ENCODE results near the gene SLC24A2.
"Not testable (repeated sequence)": the region's sequence is repeated elsewhere in the genome, so short reads cannot be mapped to it uniquely, and the experiment has no call there.

Gene SLC24A2

GRCh38 chr9:19788614-19789271, at the start of gene SLC24A2:
Gene SLC24A2, minus strand, starts transcription at chr9:19789037.
- no peak for DNase-seq

DNA sequence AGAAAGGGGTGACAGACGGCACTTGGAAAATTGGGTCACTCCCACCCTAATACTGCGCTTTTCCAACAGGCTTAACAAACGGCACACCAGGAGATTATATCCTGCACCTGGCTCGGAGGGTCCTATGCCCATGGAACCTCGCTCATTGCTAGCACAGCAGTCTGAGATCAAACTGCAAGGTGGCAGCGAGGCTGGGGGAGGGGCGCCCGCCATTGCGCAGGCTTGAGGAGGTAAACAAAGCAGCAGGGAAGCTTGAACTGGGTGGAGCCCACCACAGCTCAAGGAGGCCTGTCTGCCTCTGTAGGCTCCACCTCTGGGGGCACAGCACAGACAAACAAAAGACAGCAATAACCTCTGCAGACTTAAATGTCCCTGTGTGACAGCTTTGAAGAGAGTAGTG, 44.5 kb upstream of the SLC24A2 start:
- not testable (repeated sequence) for DNase-seq

DNA sequence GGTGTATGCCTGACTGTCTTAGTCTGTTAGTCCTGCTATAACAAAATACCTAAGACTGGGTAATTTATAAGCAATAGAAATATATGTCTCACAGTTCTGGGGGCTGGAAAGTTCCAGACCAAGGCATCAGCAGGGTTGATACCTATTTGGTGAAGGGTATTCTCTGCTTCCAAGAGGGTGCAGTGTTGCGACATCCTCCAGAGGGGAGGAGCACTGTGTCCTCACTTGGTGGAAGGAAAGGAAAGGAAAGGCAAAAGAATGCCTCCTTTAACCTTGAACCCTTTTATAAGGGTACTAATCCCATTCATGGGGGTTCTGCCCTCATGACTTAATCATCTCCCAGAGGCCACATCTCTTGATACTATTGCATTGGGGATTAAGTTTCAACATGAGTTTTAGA, 42.0 kb upstream of the SLC24A2 start:
- DNase-seq: no peak

GRCh38 chr9:19828576-19829109, 39.8 kb upstream of the SLC24A2 start:
- DNase-seq: no peak

GRCh38 chr9:19816769-19817168, 27.9 kb upstream of the SLC24A2 start:
- no peak for DNase-seq

DNA sequence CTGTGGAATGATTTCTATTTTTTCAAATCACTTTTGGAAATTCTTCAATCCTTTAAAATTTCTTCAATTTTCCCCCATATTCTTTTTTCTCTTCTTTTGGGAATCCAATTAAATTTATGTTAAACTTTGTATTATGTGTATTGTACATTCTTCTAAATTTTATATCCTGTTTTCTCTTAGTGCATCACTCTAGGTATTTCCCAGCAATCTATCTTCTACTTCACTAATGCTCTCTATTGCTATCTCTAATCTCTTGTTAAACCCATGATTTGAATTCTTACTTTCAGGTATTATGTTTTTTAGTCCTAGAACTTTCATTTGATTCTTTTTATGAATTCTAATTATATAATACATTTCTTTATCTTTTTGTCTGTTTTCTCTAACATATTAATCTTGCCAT, 23.4 kb upstream of the SLC24A2 start:
- DNase-seq: no peak

DNA sequence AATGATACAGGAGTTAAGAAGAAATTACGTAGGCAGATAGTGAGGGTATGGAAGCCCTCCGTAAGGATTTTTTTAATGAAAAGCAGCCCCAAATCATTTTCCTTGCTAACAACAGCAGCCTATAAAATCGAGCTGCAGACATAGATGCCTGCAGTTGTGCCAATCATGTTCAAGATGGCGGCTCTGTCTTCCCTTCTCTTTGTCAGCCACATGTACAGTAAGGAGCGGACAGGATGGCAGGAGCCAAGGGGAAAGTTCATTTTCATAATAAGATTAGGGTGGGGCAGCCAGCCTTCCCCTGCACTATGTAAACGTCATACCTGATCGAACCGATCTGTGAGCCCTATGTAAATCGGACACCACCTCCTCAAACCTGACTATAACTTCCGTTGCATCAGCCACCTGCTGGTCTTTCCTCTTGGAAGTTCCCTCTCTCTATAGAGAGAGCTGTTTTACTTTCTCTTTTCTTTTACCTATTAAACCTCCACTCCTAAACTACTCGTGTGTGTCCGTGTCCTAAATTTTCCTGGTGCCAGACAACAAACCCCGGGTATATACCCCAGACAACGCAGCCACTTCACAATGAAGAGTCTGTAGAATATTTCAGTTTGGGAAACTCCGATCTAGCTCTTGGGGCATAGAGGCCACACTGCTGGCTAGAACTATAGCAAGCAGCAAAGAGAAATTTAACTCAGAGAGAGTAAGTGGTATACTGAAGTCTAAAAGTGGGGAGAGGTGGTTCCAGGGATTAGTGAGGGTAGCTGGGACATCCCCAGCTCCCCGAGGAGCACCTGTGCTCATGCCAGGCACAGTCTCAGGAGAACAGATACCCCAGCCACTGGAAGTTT, 20.8 kb upstream of the SLC24A2 start:
- DNase-seq: no peak

GRCh38 chr9:19807182-19807892, 18.5 kb upstream of the SLC24A2 start:
- DNase-seq: no peak

DNA sequence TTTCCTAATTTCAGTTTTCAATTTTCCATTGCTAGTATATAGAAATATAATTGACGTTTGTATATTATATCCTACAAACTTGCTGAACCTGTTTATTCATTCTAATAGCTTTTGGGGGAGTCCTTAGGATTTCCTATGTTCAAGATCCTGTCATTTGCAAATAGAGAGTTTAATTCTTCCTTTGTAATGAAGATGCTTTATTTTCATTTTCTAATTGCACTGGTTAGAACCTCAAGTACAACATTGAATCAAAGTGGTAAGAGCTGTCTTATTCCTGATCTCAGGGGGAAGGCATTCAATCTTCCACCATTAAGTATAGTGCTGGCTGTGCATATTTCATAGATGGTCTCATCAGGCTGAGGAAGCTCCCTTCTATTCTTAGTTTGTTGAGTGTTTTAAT, 15.6 kb upstream of the SLC24A2 start:
- DNase-seq: no peak

- DNase-seq: no peak
These were observed 12.0 kb upstream of the SLC24A2 start for GRCh38 chr9:19800884-19801283.

DNA sequence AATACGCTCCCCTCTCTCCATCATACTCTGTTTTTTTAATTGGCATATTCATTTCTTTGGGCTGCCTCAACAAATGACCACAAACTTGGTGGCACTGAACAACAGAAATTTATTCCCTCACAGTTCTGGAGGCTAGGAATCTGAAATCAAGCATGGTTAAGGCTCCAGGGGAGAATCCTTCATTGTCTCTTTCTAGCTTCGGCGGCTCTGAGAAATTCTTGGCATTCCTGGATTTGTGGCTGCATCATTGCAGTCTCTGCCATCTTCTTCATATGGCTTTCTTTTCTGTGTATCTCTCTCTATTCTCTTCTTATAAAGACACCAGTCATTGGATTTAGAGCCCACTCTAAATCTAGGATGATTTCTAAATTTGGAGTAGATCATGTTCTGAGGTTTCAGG, 10.9 kb upstream of the SLC24A2 start:
- DNase-seq: no peak

GRCh38 chr9:19788152-19788551, 685 bp downstream of the SLC24A2 start:
- DNase-seq: no peak

DNA sequence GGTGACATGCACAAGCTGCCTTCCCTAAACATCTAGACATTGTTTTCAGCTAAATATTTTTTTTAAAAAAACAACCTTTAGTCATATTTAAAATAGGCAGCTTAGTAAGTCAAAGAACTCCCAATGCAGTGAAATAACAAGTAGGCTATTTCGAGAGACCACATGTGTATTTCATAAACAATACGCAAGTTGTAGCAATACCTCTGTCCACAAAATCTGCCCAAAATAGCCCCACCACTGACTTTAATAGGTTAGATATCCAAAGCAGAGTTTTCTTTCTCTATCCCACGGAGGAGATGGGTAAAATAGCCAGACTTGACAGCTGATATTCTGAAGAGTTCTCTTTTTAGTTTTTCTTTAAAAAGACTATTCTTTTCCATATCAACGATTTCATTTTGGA, 1.2 kb downstream of the SLC24A2 start:
- no peak for DNase-seq

DNA sequence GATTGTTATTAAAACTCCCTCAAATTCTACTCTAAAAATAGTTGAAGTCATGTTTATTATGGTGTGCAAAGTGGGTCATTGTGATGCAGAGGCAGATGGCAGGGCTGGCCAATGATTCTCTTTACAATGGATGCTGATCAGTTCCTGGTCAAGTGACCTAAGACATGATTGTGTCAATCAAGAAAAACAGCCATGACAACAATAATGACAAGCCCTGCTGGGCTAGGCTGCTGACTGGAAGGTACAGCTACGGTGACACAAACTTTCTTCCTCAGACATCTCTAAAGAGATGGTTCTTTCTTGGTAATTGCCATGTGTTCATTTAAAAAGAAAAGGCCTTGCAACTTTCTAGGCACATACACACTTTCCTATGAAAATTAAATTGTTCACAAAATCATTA, 3.6 kb downstream of the SLC24A2 start:
- DNase-seq: no peak

DNA sequence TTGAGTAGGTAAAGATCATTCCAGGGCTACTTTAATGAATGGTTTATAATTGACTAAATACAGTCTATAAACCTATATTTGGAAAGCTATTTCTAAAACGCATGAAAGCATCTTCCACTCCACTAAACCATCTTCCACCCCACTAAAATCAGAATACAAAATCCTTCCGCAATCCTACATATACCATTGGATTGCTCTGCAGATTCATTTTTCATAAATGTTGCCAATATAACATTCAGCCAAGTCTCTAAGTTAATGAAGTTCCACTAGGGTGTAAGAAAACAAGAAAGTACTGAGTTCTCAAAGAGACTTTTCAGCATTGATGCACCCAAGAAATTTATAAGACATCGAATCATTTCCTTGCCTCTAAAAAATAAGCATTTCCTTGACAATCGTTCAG, 4.7 kb downstream of the SLC24A2 start:
- DNase-seq: no peak

- DNase-seq: no peak
These were observed 5.3 kb downstream of the SLC24A2 start for GRCh38 chr9:19783500-19783899.

- no peak for DNase-seq
These were observed 6.8 kb downstream of the SLC24A2 start for GRCh38 chr9:19782005-19782404.

DNA sequence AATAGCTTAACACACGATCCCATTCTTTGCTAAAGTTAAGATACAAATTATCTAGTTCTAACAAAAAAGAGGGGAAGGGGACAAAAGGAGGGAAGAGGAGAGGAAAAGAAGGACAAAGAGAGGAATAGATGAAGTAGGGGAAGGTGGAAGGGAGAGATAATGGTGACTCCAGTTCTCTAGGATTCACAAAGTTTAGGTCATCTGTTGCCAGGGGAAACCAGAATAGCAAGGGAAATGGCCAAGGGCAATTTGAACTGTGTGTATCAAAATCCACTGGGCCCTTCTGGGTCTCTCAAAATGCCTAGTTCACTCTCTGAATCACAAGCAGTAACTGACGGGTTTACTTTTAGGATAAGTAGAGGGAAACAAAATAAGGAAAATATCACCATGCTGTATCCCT, 7.6 kb downstream of the SLC24A2 start:
- DNase-seq: no peak

GRCh38 chr9:19771446-19771845, 17.4 kb downstream of the SLC24A2 start:
- DNase-seq: no peak

DNA sequence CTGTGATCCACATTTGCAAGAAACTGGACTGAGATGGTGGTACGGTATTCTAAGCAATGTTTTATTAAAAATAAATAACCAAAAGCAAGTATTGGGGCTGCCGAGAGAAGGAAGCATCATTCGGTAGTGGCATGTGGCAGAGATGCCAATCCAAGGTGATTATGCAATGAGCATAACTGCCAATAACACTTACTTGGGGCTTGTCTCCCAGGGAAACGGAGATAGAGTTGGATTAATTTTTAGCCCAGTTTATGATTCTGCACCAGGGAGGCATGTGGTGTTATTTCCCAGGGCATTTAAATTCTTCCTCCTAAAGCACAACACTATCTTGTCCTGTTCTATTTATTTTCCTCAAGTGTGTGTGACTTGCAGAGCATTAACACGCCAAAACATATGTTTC, 17.9 kb downstream of the SLC24A2 start:
- DNase-seq: no peak

- DNase-seq: no peak
These were observed 19.6 kb downstream of the SLC24A2 start for GRCh38 chr9:19769213-19769612.

DNA sequence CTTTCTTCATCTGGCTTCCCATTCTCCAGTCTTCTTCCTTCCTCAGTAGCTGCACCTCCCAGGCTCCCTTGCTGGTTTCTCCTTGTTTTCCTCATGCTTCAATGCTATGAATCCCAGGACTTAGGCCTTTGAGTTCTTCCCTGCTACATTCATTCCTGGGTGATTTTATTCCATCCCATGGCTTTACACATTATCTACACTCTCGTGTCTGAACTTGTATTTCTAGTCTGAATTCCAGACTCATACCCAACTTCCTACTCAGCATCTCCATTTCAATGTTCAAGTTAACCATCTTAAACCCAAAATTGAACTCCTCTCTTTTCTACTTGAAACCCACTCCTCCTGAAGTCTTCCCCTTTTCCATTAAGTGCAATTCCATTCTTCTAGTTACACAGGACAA, 20.0 kb downstream of the SLC24A2 start:
- DNase-seq: no peak

DNA sequence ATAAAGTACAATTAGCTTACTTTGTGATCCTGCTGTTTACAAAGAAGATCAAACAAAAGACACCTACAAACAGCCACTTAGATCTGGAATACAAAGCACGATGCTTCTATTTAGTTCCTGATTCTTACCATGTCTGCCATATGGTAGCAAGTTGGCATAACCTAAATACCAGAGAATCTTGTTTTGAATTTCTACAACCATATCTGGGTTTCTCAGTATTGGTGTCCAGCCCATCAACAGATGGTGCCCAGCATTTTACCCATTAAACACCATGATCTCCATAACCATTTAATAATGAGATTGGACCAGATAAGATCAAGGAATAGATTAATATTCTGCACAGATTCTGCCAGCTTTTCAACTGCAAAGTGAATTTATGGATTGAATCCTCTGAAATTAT, 29.8 kb downstream of the SLC24A2 start:
- DNase-seq: no peak

- DNase-seq: no peak
These were observed 31.1 kb downstream of the SLC24A2 start for GRCh38 chr9:19757745-19758144.
